Measurements from ENCODE around the gene PIWIL1. TPM values are rescaled to one million over a fixed set of nuclear protein-coding genes. Genes with fewer than 3 reads are reported as not detected.

PIWIL1 gene
- total and polyA plus RNA-seq, 2 donors (not counting 3 experiments of a cell fraction or from before 2014, with no cell fraction given): not detected

DNA sequence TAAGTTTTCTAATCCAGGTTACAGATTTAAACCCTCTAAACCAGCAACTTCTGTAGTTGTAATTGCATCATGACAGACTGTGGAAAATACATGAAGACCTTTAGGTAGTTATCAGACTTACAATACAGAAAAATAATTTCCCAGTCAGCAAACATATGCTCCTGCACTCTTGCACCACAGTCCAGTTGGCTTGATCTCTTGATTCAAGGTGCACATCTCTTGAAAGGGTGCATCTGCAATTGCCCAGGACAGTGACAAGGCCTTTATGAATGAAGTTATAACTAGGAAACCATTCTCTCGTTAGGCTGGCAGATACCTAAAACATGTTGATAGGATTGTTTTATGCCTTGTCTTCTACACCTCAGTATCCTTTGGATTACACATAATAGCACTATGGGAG, 7.6 kb downstream of the PIWIL1 start:
- Histone ChIP-seq H3K4me3 (replicated peaks in 1 of 3; ENCODE audit: insufficient read depth in 1 of 3, low read depth in 1 of 3, low read length in 3 of 3) (no peak overlapping the region), H3K9ac (replicated peaks; ENCODE audit: extremely low read depth, insufficient read depth, low read length) (no peak overlapping the region), H3K36me3 (ENCODE audit: control insufficient read depth in 2 of 2, extremely low read depth in 1 of 2, insufficient read depth in 2 of 2, low read length in 2 of 2) (no peaks in the 10 kb centered on the region), H3K9me1 (replicated peaks; ENCODE audit: control insufficient read depth, extremely low read depth, insufficient read depth, low read length) (no peaks in the 10 kb centered on the region), H3K27ac (ENCODE audit: insufficient read depth, low read depth, low read length) (no peak overlapping the region), H3K4me1 (ENCODE audit: control insufficient read depth, extremely low read depth, insufficient read depth, low read length) (no peaks in the 10 kb centered on the region), H3K79me2 (ENCODE audit: control insufficient read depth, insufficient read depth, low read length) (no peaks in the 10 kb centered on the region), H3K4me2 (ENCODE audit: insufficient read depth, low read length) (no peak overlapping the region), H3K9me3 (replicated peaks; ENCODE audit: control insufficient read depth, insufficient read depth, low read length) (no peaks in the 10 kb centered on the region), H2AFZ (ENCODE audit: low read depth, low read length) (no peak overlapping the region), H4K20me1 (replicated peaks; ENCODE audit: control insufficient read depth, extremely low read depth, insufficient read depth, low read length) (no peaks in the 10 kb centered on the region), H3K27me3 (ENCODE audit: control insufficient read depth in 2 of 2, insufficient read depth in 2 of 2, low read length in 2 of 2) (no peaks in the 10 kb centered on the region)
- TF ChIP-seq GATA2 (IDR thresholded peaks at IDR 0.05; ENCODE audit: insufficient read depth, insufficient read length, low read depth, low read length): no peak
- DNase-seq (ENCODE audit: low read depth, low spot score) (no peak), FAIRE-seq (no peak)
- dilution Hi-C loops (cut with MboI; ENCODE audit: extremely low pct_ligation_motif_present, low sequenced_read_pairs) (no loop called here), intact Hi-C loops (cut with micrococcal nuclease) (no loop called here)
- CTCF ChIA-PET: no interaction called here
- POLR2A ChIA-PET: no interaction called here
- BruUV-seq (replicated peaks): no TSS peak

DNA sequence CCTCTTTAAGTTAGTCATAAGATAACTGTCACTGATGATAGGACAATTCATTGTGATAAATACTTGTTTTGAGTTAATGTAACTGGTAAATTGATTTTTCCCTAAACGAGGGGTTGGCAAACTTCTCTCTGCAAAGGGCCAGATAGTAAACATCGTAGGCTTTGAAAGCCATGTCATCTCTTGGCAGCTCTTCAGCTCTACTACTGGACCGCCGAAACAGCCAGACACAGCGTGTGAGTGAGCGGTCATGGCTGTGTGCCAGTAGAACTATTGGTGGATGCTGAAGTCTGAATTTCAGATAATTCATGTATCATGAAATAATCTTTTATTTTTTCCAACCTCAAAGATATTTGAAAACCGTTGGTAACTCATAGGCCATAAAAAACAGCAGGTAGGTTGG, 9.9 kb downstream of the PIWIL1 start:
- DNase-seq (ENCODE audit: low read depth, low spot score): no peak
- Histone ChIP-seq H2AFZ (ENCODE audit: low read depth, low read length) (no peak overlapping the region), H3K79me2 (ENCODE audit: control insufficient read depth, insufficient read depth, low read length) (no peaks in the 10 kb centered on the region), H3K27me3 (ENCODE audit: control insufficient read depth in 2 of 2, insufficient read depth in 2 of 2, low read length in 2 of 2) (no peaks in the 10 kb centered on the region), H3K9me1 (replicated peaks; ENCODE audit: control insufficient read depth, extremely low read depth, insufficient read depth, low read length) (no peaks in the 10 kb centered on the region), H3K36me3 (ENCODE audit: control insufficient read depth in 2 of 2, extremely low read depth in 1 of 2, insufficient read depth in 2 of 2, low read length in 2 of 2) (no peaks in the 10 kb centered on the region), H3K27ac (ENCODE audit: insufficient read depth, low read depth, low read length) (no peak overlapping the region), H4K20me1 (replicated peaks; ENCODE audit: control insufficient read depth, extremely low read depth, insufficient read depth, low read length) (no peaks in the 10 kb centered on the region), H3K4me2 (ENCODE audit: insufficient read depth, low read length) (no peak overlapping the region), H3K4me1 (ENCODE audit: control insufficient read depth, extremely low read depth, insufficient read depth, low read length) (no peaks in the 10 kb centered on the region), H3K9me3 (replicated peaks; ENCODE audit: control insufficient read depth, insufficient read depth, low read length) (peaks cover 2% of the 10 kb centered on the region), H3K9ac (replicated peaks; ENCODE audit: extremely low read depth, insufficient read depth, low read length) (no peak overlapping the region), H3K4me3 (replicated peaks in 1 of 3; ENCODE audit: insufficient read depth in 1 of 3, low read depth in 1 of 3, low read length in 3 of 3) (no peak overlapping the region)
- no peak for TF ChIP-seq MAX (IDR thresholded peaks at IDR 0.05; ENCODE audit: insufficient read depth, insufficient read length)
- no peak for TF ChIP-seq POLR2A (IDR thresholded peaks at IDR 0.05; ENCODE audit: low read depth, low read length)
- TF ChIP-seq, protein P1, sequence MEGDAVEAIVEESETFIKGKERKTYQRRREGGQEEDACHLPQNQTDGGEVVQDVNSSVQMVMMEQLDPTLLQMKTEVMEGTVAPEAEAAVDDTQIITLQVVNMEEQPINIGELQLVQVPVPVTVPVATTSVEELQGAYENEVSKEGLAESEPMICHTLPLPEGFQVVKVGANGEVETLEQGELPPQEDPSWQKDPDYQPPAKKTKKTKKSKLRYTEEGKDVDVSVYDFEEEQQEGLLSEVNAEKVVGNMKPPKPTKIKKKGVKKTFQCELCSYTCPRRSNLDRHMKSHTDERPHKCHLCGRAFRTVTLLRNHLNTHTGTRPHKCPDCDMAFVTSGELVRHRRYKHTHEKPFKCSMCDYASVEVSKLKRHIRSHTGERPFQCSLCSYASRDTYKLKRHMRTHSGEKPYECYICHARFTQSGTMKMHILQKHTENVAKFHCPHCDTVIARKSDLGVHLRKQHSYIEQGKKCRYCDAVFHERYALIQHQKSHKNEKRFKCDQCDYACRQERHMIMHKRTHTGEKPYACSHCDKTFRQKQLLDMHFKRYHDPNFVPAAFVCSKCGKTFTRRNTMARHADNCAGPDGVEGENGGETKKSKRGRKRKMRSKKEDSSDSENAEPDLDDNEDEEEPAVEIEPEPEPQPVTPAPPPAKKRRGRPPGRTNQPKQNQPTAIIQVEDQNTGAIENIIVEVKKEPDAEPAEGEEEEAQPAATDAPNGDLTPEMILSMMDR (IDR thresholded peaks at IDR 0.05; ENCODE audit: extremely low read depth in 1 of 2, insufficient read depth in 1 of 2, low read depth in 1 of 2, low read length in 2 of 2): no peak
- TF ChIP-seq FOS (IDR thresholded peaks at IDR 0.05; ENCODE audit: borderline replicate concordance, insufficient read depth, low read length): no peak
- TF ChIP-seq GATA2 (IDR thresholded peaks at IDR 0.05; ENCODE audit: insufficient read depth, insufficient read length, low read depth, low read length): no peak
- TF ChIP-seq MYC (IDR thresholded peaks at IDR 0.05; ENCODE audit: low read depth, low read length): no peak
- TF ChIP-seq POLR2AphosphoS5 (IDR thresholded peaks at IDR 0.05; ENCODE audit: insufficient read depth, low read depth, low read length): no peak
- TF ChIP-seq JUN (IDR thresholded peaks at IDR 0.05; ENCODE audit: borderline replicate concordance, insufficient read depth, insufficient read length, low read depth): no peak
- no peak for TF ChIP-seq EZH2 (IDR thresholded peaks at IDR 0.05; ENCODE audit: borderline replicate concordance, low read depth, low read length, severe bottlenecking)
- dilution Hi-C loops (cut with MboI; ENCODE audit: extremely low pct_ligation_motif_present, low sequenced_read_pairs): no loop called here
- no TSS peak for BruUV-seq (replicated peaks)
- FAIRE-seq: no peak
- intact Hi-C loops (cut with micrococcal nuclease): no loop called here
- CTCF ChIA-PET: no interaction called here
- POLR2A ChIA-PET: no interaction called here

All from endothelial cell of umbilical vein (primary cell).